OCI-LY7 (cell line): ENCODE results near the gene ENOX2. TPM values are rescaled to one million over a fixed set of nuclear protein-coding genes. Genes with fewer than 3 reads are reported as not detected.

ENCODE experiments used
- BruUV-seq: library from RNA; stranded (reverse); fragments of 400-500 nt; replicated peaks from 2 replicates; lab custom pipeline; 2021; lab: Mats Ljungman, UMichigan
- CTCF ChIA-PET: fragments of 300-600 bp; sonication (Branson Sonifier 250); formaldehyde crosslinking; loops from one replicate; lab custom pipeline; 2022; ENCODE audit warnings: antibody characterized with exemption; ENCODE audit not compliant: unreplicated experiment; lab: Charles Lee
- POLR2A ChIA-PET: fragments of 300-600 bp; sonication (Branson Sonifier 250); formaldehyde crosslinking; loops from one replicate; lab custom pipeline; 2022; ENCODE audit warnings: antibody characterized with exemption; lab: Charles Lee
- DNase-seq: peaks from one replicate; pipeline ENCODE4 v3.0.0-alpha.2; 2015; ENCODE audit warnings: low spot score
- H2AFZ ChIP-seq: fragments of 200-600 bp; sonication (generic), shearing (Covaris generic); 2 replicates; pipeline ENCODE4 v1.6.1; 2014; ENCODE audit warnings: mild to moderate bottlenecking, antibody characterized with exemption, low read length, moderate library complexity
- H3K27ac ChIP-seq: fragments of 200-600 bp; sonication (generic); 2 replicates; pipeline ENCODE4 v1.5.1; 2014; ENCODE audit warnings: mixed run types, low read depth, mild to moderate bottlenecking, moderate library complexity, low read length, inconsistent platforms; ENCODE audit not compliant: poor library complexity, severe bottlenecking
- H3K36me3 ChIP-seq: fragments of 200-600 bp; sonication (generic); 2 replicates; pipeline ENCODE4 v1.6.1; 2014; ENCODE audit warnings: mild to moderate bottlenecking, antibody characterized with exemption, low read length, moderate library complexity, mixed read lengths; ENCODE audit not compliant: insufficient read depth
- H3K4me1 ChIP-seq: fragments of 200-600 bp; sonication (generic); 2 replicates; pipeline ENCODE4 v1.5.1; 2014; ENCODE audit warnings: mild to moderate bottlenecking, low read length; ENCODE audit not compliant: insufficient read depth, poor library complexity, severe bottlenecking
- H3K4me2 ChIP-seq: fragments of 200-600 bp; sonication (generic); 2 replicates; pipeline ENCODE4 v1.6.1; 2014; ENCODE audit warnings: mild to moderate bottlenecking, low read length
- H3K4me3 ChIP-seq: fragments of 200-600 bp; sonication (generic); 2 replicates; pipeline ENCODE4 v1.5.1; 2014; ENCODE audit warnings: mild to moderate bottlenecking, low read depth, low read length; ENCODE audit not compliant: poor library complexity, severe bottlenecking
- H3K79me2 ChIP-seq: fragments of 200-600 bp; sonication (generic); 2 replicates; pipeline ENCODE4 v1.6.1; 2016; ENCODE audit warnings: low read depth, mild to moderate bottlenecking, low read length, moderate library complexity, mixed read lengths; ENCODE audit not compliant: insufficient read depth
- H3K9me2 ChIP-seq: fragments of 200-600 bp; sonication (generic); 2 replicates; pipeline ENCODE4 v1.6.1; 2016; ENCODE audit warnings: mild to moderate bottlenecking, low read length, mixed read lengths; ENCODE audit not compliant: insufficient read depth
- H3K9me3 ChIP-seq: fragments of 200-600 bp; sonication (generic); 2 replicates; pipeline ENCODE4 v1.6.1; 2014; ENCODE audit warnings: mild to moderate bottlenecking, mixed run types, low read length, mixed read lengths
- H4K20me1 ChIP-seq: fragments of 200-600 bp; sonication (generic); 2 replicates; pipeline ENCODE4 v1.6.1; 2014; ENCODE audit warnings: mild to moderate bottlenecking, antibody characterized with exemption, low read length, moderate library complexity, mixed read lengths; ENCODE audit not compliant: insufficient read depth
- CTCF ChIP-seq: fragments of 200-600 bp; sonication (generic); conservative IDR thresholded peaks from 2 replicates; pipeline ENCODE4 v1.5.1; 2014; ENCODE audit warnings: mild to moderate bottlenecking, antibody characterized with exemption, low read length, moderate library complexity, mixed read lengths
- EZH2phosphoT487 ChIP-seq: fragments of 200-600 bp; sonication (generic); IDR thresholded peaks from 2 replicates; pipeline ENCODE4 v1.6.1; 2018; ENCODE audit warnings: low read depth, borderline replicate concordance, mild to moderate bottlenecking, mixed run types, antibody characterized with exemption, low read length, moderate library complexity, mixed read lengths
- intact Hi-C: fragments of 100-400 bp; cut with micrococcal nuclease; formaldehyde crosslinking; loops from one replicate; pipeline ENCODE4 v1.10.0; 2022; ENCODE audit not compliant: unreplicated experiment
- total RNA-seq, 2 experiments: library from RNA; depleted of rRNA in 1 of 2; stranded (reverse); fragments of >200 nt in 1 of 2; shearing (Covaris generic) in 1 of 2; gene quantifications; 2 replicates each; pipeline ENCODE4 v1.2.3, GENCODE V29; 2014 to 2022

The ENOX2 gene
- total RNA-seq, 2 experiments from 2014 or later, result 5.0 to 11.9 TPM

GRCh38 chrX:130836447-130836846 lies 66.6 kb downstream of the ENOX2 start:
- Histone ChIP-seq H3K4me1 (peaks cover 42% of the 10 kb centered on the region), H3K9me3 (no peaks in the 10 kb centered on the region), H2AFZ (no peak overlapping the region), H3K36me3 (no peaks in the 10 kb centered on the region), H3K4me2 (peak overlapping the region; percentile 26; the same call in 1 of the 2 replicates), H3K27ac (no peak overlapping the region), H3K4me3 (no peak overlapping the region), H3K9me2 (no peaks in the 10 kb centered on the region), H3K79me2 (no peaks in the 10 kb centered on the region), H4K20me1 (no peaks in the 10 kb centered on the region)
- DNase-seq, result peak; percentile 41
- ChIA-PET POLR2A (interaction anchor here (0.7 to 1.2 kb wide), 2 partner anchors 11 to 37 kb away, joined by 3 read pairs; no protein-coding TSS in a partner anchor), CTCF (no interaction called here)
- BruUV-seq, result no TSS peak
- TF ChIP-seq CTCF, result no peak
- intact Hi-C loops, result no loop called here

- Histone ChIP-seq H3K9me3 (no peaks in the 10 kb centered on the region), H4K20me1 (no peaks in the 10 kb centered on the region), H3K36me3 (no peaks in the 10 kb centered on the region), H3K4me3 (no peak overlapping the region), H3K27ac (no peak overlapping the region), H3K9me2 (no peaks in the 10 kb centered on the region), H3K4me2 (peak overlapping the region; percentile 43; the same call in 1 of the 2 replicates), H2AFZ (no peak overlapping the region), H3K79me2 (no peaks in the 10 kb centered on the region), H3K4me1 (peaks cover 42% of the 10 kb centered on the region)
- intact Hi-C loops, result no loop called here
- ChIA-PET POLR2A (no interaction called here), CTCF (no interaction called here)
- BruUV-seq, result no TSS peak
- TF ChIP-seq EZH2phosphoT487 (no peak), CTCF (no peak)
- DNase-seq, result no peak
Measured at GRCh38 chrX:130834830-130835229, 68.2 kb downstream of the ENOX2 start.

GRCh38 chrX:130834149-130834548 lies 68.9 kb downstream of the ENOX2 start:
- Histone ChIP-seq H3K9me2 (no peaks in the 10 kb centered on the region), H3K36me3 (no peaks in the 10 kb centered on the region), H4K20me1 (no peaks in the 10 kb centered on the region), H2AFZ (no peak overlapping the region; the same call in 1 of the 2 replicates), H3K79me2 (no peaks in the 10 kb centered on the region), H3K4me1 (peaks cover 42% of the 10 kb centered on the region), H3K9me3 (no peaks in the 10 kb centered on the region), H3K4me2 (peak overlapping the region; percentile 43), H3K4me3 (no peak overlapping the region), H3K27ac (peak overlapping the region; percentile 33)
- intact Hi-C loops, result no loop called here
- DNase-seq, result peak; percentile 16
- TF ChIP-seq EZH2phosphoT487 (no peak), CTCF (no peak)
- ChIA-PET CTCF (no interaction called here), POLR2A (no interaction called here)
- no TSS peak for BruUV-seq
